Measurements from ENCODE around the gene DNMT3A. TPM values are rescaled to one million over a fixed set of nuclear protein-coding genes. Genes with fewer than 3 reads are reported as not detected.

The DNMT3A gene
- total RNA-seq, 1 donor from 2014 or later, result 16.5 TPM

DNA sequence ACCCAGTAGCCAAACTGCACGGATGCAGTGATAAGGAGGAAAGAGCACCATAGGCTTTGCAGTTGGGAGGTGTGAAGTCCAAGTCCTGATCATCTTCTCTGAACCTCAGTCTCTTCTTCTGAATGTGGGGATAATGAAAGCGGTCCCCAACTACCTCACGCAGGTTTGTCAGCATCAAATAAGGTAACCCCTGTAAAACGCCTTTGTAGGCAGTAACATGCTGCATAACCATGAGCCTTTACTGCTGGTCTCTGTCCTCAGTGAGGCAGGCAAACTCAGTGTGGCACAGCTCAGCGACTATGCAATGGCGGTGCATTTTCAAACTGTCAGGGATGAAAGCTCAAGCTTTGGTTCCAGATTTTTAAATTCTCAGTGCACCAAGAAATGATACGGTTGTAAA, 46.1 kb downstream of the DNMT3A start:
- intact Hi-C loops (cut with micrococcal nuclease), result no loop called here
- H3K4me1 ChIP-seq, result peaks cover 60% of the 10 kb centered on the region
- H3K9me3 ChIP-seq (replicated peaks), result no peaks in the 10 kb centered on the region
- peak overlapping the region; percentile 57 for H3K4me3 ChIP-seq
- H3K27me3 ChIP-seq (ENCODE audit: low read depth), result no peaks in the 10 kb centered on the region
- no peak for DNase-seq
- H3K27ac ChIP-seq (replicated peaks), result peak overlapping the region; percentile 98
- no peak for TF ChIP-seq CTCF (IDR thresholded peaks at IDR 0.05; ENCODE audit: borderline replicate concordance)
- peaks cover 28% of the 10 kb centered on the region for H3K36me3 ChIP-seq

GRCh38 chr2:25294573-25295462, 46.9 kb downstream of the DNMT3A start:
- TF ChIP-seq CTCF (IDR thresholded peaks at IDR 0.05; ENCODE audit: borderline replicate concordance), result peak; percentile 13
- intact Hi-C loops (cut with micrococcal nuclease), result no loop called here

DNA sequence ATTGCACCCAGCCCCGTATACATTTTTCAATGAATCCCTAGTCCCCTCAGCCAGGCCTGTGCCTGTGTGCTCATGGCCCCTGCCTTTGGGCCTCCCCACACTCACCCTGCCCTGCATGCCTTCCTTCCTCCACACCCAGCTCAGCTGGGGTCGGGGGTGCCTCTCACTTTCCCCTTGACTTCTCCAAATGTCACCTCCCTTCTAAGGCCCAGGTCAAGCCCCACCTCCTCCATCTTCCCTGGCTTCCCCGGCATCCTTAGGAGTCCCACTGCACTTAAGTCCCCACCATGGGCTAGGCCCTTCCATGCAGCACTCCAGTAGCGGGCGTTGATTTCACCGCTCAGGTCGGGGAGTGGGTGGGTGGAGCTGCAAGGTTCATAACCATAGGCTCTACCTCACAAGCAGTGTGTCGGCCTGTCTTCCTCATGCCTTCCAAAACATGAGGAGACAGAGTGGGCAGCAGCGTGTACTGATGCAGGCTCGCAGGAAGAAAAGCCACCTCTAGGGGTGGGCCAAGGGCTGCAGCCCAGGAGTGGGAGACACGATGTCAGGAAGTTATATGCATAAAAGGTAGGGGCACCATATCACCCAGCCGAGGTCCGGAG, 47.7 kb downstream of the DNMT3A start:
- Histone ChIP-seq H3K4me1 (peaks cover 71% of the 10 kb centered on the region), H3K27ac (replicated peaks) (peak overlapping the region; percentile 98), H3K27me3 (ENCODE audit: low read depth) (no peaks in the 10 kb centered on the region), H3K4me3 (peak overlapping the region; percentile 57), H3K36me3 (peaks cover 18% of the 10 kb centered on the region), H3K9me3 (replicated peaks) (no peaks in the 10 kb centered on the region)
- intact Hi-C loops (cut with micrococcal nuclease), result no loop called here
- TF ChIP-seq CTCF (IDR thresholded peaks at IDR 0.05; ENCODE audit: borderline replicate concordance), result no peak
- DNase-seq, result no peak

More at GRCh38 chr2:25294573-25295462, 46.9 kb downstream of the DNMT3A start:
- Histone ChIP-seq H3K36me3 (peaks cover 25% of the 10 kb centered on the region), H3K9me3 (replicated peaks) (no peaks in the 10 kb centered on the region), H3K27ac (replicated peaks) (peak overlapping the region; percentile 98), H3K27me3 (ENCODE audit: low read depth) (no peaks in the 10 kb centered on the region), H3K4me3 (peak overlapping the region; percentile 57), H3K4me1 (peaks cover 66% of the 10 kb centered on the region)
- peak; percentile 83 for DNase-seq

- Histone ChIP-seq H3K27ac (replicated peaks) (peak overlapping the region; percentile 98), H3K9me3 (replicated peaks) (no peaks in the 10 kb centered on the region), H3K27me3 (ENCODE audit: low read depth) (no peaks in the 10 kb centered on the region), H3K4me1 (peaks cover 71% of the 10 kb centered on the region), H3K36me3 (peaks cover 8% of the 10 kb centered on the region), H3K4me3 (no peak overlapping the region)
- DNase-seq, result no peak
- TF ChIP-seq CTCF (IDR thresholded peaks at IDR 0.05; ENCODE audit: borderline replicate concordance), result no peak
- intact Hi-C loops (cut with micrococcal nuclease), result no loop called here
These were observed 48.6 kb downstream of the DNMT3A start for GRCh38 chr2:25293145-25293544.

GRCh38 chr2:25292408-25292807, 49.3 kb downstream of the DNMT3A start:
- peak overlapping the region; percentile 98 for H3K27ac ChIP-seq (replicated peaks)
- intact Hi-C loops (cut with micrococcal nuclease), result no loop called here
- no peak for DNase-seq
- peaks cover 5% of the 10 kb centered on the region for H3K36me3 ChIP-seq
- no peaks in the 10 kb centered on the region for H3K27me3 ChIP-seq (ENCODE audit: low read depth)
- TF ChIP-seq CTCF (IDR thresholded peaks at IDR 0.05; ENCODE audit: borderline replicate concordance), result no peak
- peaks cover 71% of the 10 kb centered on the region for H3K4me1 ChIP-seq
- no peaks in the 10 kb centered on the region for H3K9me3 ChIP-seq (replicated peaks)
- no peak overlapping the region for H3K4me3 ChIP-seq
